Measurements from ENCODE around the gene SEMA4G.

GRCh38 chr10:101008823-101009423 is 39.6 kb downstream of the SEMA4G start:
- TF ChIP-seq ZSCAN20 (CRISPR knock-in tag; IDR thresholded peaks at IDR 0.05) (no peak), MAX (IDR thresholded peaks at IDR 0.05) (no peak), CTCF (IDR thresholded peaks at IDR 0.05) (no peak), CHD4 (IDR thresholded peaks at IDR 0.05; ENCODE audit: borderline replicate concordance) (no peak), RFX5 (IDR thresholded peaks at IDR 0.05) (no peak), JUN (IDR thresholded peaks at IDR 0.05) (no peak), HOXA7 (CRISPR knock-in tag; IDR thresholded peaks at IDR 0.05) (no peak)

Data from A549 (cell line).